SK-N-SH treated with all-trans-retinoic acid at 6 μM for 48 hours (cell line): ENCODE results near the gene MACROD1.

Experiments
- ISL1 ChIP-seq: fragments of 250-450 bp; sonication (Bioruptor Pico); IDR thresholded peaks from 2 replicates; pipeline ENCODE4 v2.1.2; 2022; ENCODE audit warnings: mild to moderate bottlenecking, moderate library complexity
- OSR1 ChIP-seq: fragments of 250-450 bp; sonication (Bioruptor Pico); IDR thresholded peaks from 2 replicates; pipeline ENCODE4 v1.8.0; 2022; ENCODE audit warnings: moderate library complexity, mild to moderate bottlenecking, inconsistent platforms
- PATZ1 ChIP-seq: fragments of 250-450 bp; sonication (Bioruptor Pico); IDR thresholded peaks from 2 replicates; pipeline ENCODE4 v1.8.0; 2020; ENCODE audit warnings: mild to moderate bottlenecking, moderate library complexity, borderline replicate concordance
- PPARA ChIP-seq: fragments of 250-450 bp; sonication (Bioruptor Pico); IDR thresholded peaks from 2 replicates; pipeline ENCODE4 v1.5.0; 2020; ENCODE audit warnings: mild to moderate bottlenecking, borderline replicate concordance
- TCF4 ChIP-seq: fragments of 250-450 bp; sonication (Bioruptor Pico); IDR thresholded peaks from 2 replicates; pipeline ENCODE4 v1.8.0; 2021; ENCODE audit warnings: mild to moderate bottlenecking, moderate library complexity, borderline replicate concordance
- TOX ChIP-seq: fragments of 250-450 bp; sonication (Bioruptor Pico); IDR thresholded peaks from 2 replicates; pipeline ENCODE4 v1.8.0; 2021; ENCODE audit warnings: mild to moderate bottlenecking, moderate library complexity, borderline replicate concordance
- TSHZ2 ChIP-seq: fragments of 250-450 bp; sonication (Bioruptor Pico); IDR thresholded peaks from 2 replicates; pipeline ENCODE4 v1.5.0; 2020; ENCODE audit warnings: mild to moderate bottlenecking, moderate library complexity
- ZNF565 ChIP-seq: fragments of 450-650 bp; formaldehyde crosslinking; conservative IDR thresholded peaks from 2 replicates; pipeline ENCODE4 v1.5.0; 2020; ENCODE audit warnings: low read depth, mild to moderate bottlenecking, moderate library complexity
- ZNF8 ChIP-seq: fragments of 450-650 bp; formaldehyde crosslinking; IDR thresholded peaks from 2 replicates; pipeline ENCODE4 v1.5.0; 2020; ENCODE audit warnings: mild to moderate bottlenecking, moderate library complexity

DNA sequence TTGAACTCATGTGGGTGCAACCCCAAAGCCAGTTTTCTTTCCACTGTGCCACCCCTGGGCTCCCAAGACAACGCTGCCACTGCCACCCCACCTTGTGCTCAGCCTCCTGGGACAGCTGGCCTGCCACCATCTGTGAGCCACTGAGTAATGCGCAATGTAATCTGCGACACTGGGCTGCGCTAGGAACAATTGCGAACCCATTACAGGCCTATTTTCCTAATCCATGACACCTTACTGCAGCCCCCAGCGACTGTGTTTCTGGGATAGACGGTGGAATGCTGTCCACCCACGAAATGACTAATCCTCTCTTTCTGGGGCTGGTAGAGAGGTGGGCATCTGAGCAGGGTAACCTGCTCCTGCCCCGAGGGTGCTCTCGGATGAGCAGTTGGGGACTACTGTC is 108.0 kb downstream of the MACROD1 start:
- no peak for TF ChIP-seq PATZ1 (CRISPR knock-in tag)
- TF ChIP-seq TOX (CRISPR knock-in tag) = no peak
- no peak for TF ChIP-seq ZNF565
- TF ChIP-seq PPARA (CRISPR knock-in tag) = no peak
- TF ChIP-seq TCF4 (CRISPR knock-in tag) = no peak
- TF ChIP-seq TSHZ2 (CRISPR knock-in tag) = no peak
- no peak for TF ChIP-seq ISL1 (CRISPR knock-in tag)
- TF ChIP-seq OSR1 (CRISPR knock-in tag) = no peak
- no peak for TF ChIP-seq ZNF8 (CRISPR knock-in tag)
